ENCODE results near the gene WDR72. TPM values are rescaled to one million over a fixed set of nuclear protein-coding genes. Genes with fewer than 3 reads are reported as not detected.

WDR72 gene
- total and polyA plus RNA-seq, 2 of the 4 experiments (the other 2 are of a cell fraction): not detected

GRCh38 chr15:53665930-53666329, 93.5 kb downstream of the WDR72 start:
- ChIA-PET POLR2A (ENCODE audit: unreplicated experiment) (no interaction called here), CTCF (no interaction called here)
- Histone ChIP-seq H2BK120ac (ENCODE audit: low read depth, low read length) (no peak overlapping the region), H4K91ac (ENCODE audit: insufficient read depth, low read depth, low read length) (no peak overlapping the region), H3K9ac (ENCODE audit: low read depth, low read length) (no peak overlapping the region), H4K8ac (ENCODE audit: low read depth in 2 of 2, low read length in 2 of 2) (no peak overlapping the region), H3K9me3 (ENCODE audit: control insufficient read depth, insufficient read depth, low read length) (no peaks in the 10 kb centered on the region; the same call in none of the 2 replicates), H3K27me3 (ENCODE audit: control insufficient read depth, insufficient read depth, low read length) (no peaks in the 10 kb centered on the region), H3K4ac (ENCODE audit: low read depth, low read length) (no peak overlapping the region), H2BK5ac (ENCODE audit: low read depth, low read length, poor library complexity, severe bottlenecking) (no peak overlapping the region), H3K18ac (ENCODE audit: low read depth, low read length) (no peak overlapping the region), H3K56ac (ENCODE audit: extremely low read depth, insufficient read depth, low read length) (no peak overlapping the region), H3K4me3 (ENCODE audit: insufficient read depth, low read depth, low read length) (no peak overlapping the region), H4K5ac (ENCODE audit: low read depth, low read length) (no peak overlapping the region), H3K79me1 (ENCODE audit: low read depth in 1 of 2, low read length in 2 of 2) (no peaks in the 10 kb centered on the region), H2AK5ac (ENCODE audit: low read depth, low read length) (no peak overlapping the region), H2BK20ac (ENCODE audit: low read depth, low read length) (no peak overlapping the region), H3K4me1 (ENCODE audit: control insufficient read depth, insufficient read depth, low read length) (no peaks in the 10 kb centered on the region), H3K23ac (ENCODE audit: low read depth, low read length) (no peak overlapping the region), H4K20me1 (ENCODE audit: insufficient read depth, low read length) (no peaks in the 10 kb centered on the region), H3K27ac (ENCODE audit: insufficient read depth, low read length) (no peak overlapping the region), H2AFZ (replicated peaks; ENCODE audit: low read length, poor library complexity) (no peak overlapping the region), H3K36me3 (ENCODE audit: control insufficient read depth, insufficient read depth, low read length) (no peaks in the 10 kb centered on the region), H2AK9ac (replicated peaks; ENCODE audit: low read depth, low read length, poor library complexity) (no peak overlapping the region), H2BK15ac (ENCODE audit: low read depth, low read length) (no peak overlapping the region), H3K4me2 (ENCODE audit: low read depth, low read length) (no peak overlapping the region), H3K14ac (replicated peaks; ENCODE audit: low read depth, low read length) (no peak overlapping the region), H3K9me1 (ENCODE audit: insufficient read depth, low read length) (no peaks in the 10 kb centered on the region)
- TF ChIP-seq RAD21 (IDR thresholded peaks at IDR 0.05; ENCODE audit: low read length) (no peak), FOS (IDR thresholded peaks at IDR 0.05; ENCODE audit: low read depth, low read length) (no peak), ELK1 (IDR thresholded peaks at IDR 0.05; ENCODE audit: borderline replicate concordance, low read depth, low read length) (no peak), MAZ (IDR thresholded peaks at IDR 0.05; ENCODE audit: borderline replicate concordance, low read depth, low read length) (no peak), POLR2A (IDR thresholded peaks at IDR 0.05; ENCODE audit: low read depth, low read length) (no peak), RFX5 (IDR thresholded peaks at IDR 0.05; ENCODE audit: low read depth, low read length) (no peak), MXI1 (IDR thresholded peaks at IDR 0.05; ENCODE audit: borderline replicate concordance, low read depth, low read length) (no peak), CHD1 (IDR thresholded peaks at IDR 0.05; ENCODE audit: low read depth, low read length) (no peak), SMC3 (IDR thresholded peaks at IDR 0.05; ENCODE audit: low read depth, low read length) (no peak), RCOR1 (IDR thresholded peaks at IDR 0.05; ENCODE audit: insufficient replicate concordance, low read length) (no peak), NFE2L2 (IDR thresholded peaks at IDR 0.05; ENCODE audit: low read depth, low read length) (no peak), USF2 (IDR thresholded peaks at IDR 0.05; ENCODE audit: low read depth, low read length) (no peak), BHLHE40 (IDR thresholded peaks at IDR 0.05; ENCODE audit: low read depth, low read length) (no peak), CEBPB (IDR thresholded peaks at IDR 0.05; ENCODE audit: low read depth, low read length) (no peak), MAFK (IDR thresholded peaks at IDR 0.05; ENCODE audit: low read depth, low read length) (no peak), CTCF (conservative IDR thresholded peaks at IDR 0.05; ENCODE audit: low read depth, low read length) (no peak)
- ATAC-seq (ENCODE audit: low read depth) (no peak), DNase-seq (no peak)
- WGBS, 2 experiments (ENCODE audit: extremely low coverage in 2 of 2, insufficient read length in 1 of 2): no CpG with 5 or more reads among the region's 4 CpGs
- intact Hi-C loops (cut with micrococcal nuclease) (no loop called here), in situ Hi-C loops (cut with MboI; ENCODE audit: low sequenced_read_pairs) (no loop called here), dilution Hi-C loops (cut with HindIII; ENCODE audit: low sequenced_read_pairs, unreplicated experiment) (no loop called here)
- no TSS peak for BruUV-seq (replicated peaks)

Measured in IMR-90 (cell line).